H9 (cell line): ENCODE data around the gene KMT2C. TPM values are rescaled to one million over a fixed set of nuclear protein-coding genes. Genes with fewer than 3 reads are reported as not detected.
"Not testable (repeated sequence)": the region's sequence is repeated elsewhere in the genome, so short reads cannot be mapped to it uniquely, and the experiment has no call there.

Source experiments
- DNase-seq: peaks from one replicate; pipeline ENCODE4 v3.0.0-alpha.2; 2017
- H2AFZ ChIP-seq: one replicate; pipeline ENCODE4 v1.6.1; 2013; ENCODE audit warnings: mild to moderate bottlenecking, low read length, control low read depth, moderate library complexity
- H2AK5ac ChIP-seq: 2 replicates; pipeline ENCODE4 v1.6.1; 2013; ENCODE audit warnings: low read length, control low read depth, mixed read lengths; ENCODE audit not compliant: insufficient read length
- H2BK120ac ChIP-seq: one replicate; pipeline ENCODE4 v1.6.1; 2013; ENCODE audit warnings: low read depth, mild to moderate bottlenecking, low read length, control low read depth, inconsistent platforms; ENCODE audit not compliant: poor library complexity, severe bottlenecking
- H2BK12ac ChIP-seq: 2 replicates; pipeline ENCODE4 v1.6.1; 2013; ENCODE audit warnings: low read length, control low read depth, mixed read lengths, low read depth; ENCODE audit not compliant: insufficient read length
- H2BK15ac ChIP-seq: 2 replicates; pipeline ENCODE4 v1.6.1; 2013; ENCODE audit warnings: low read depth, low read length, control low read depth
- H2BK20ac ChIP-seq: one replicate; pipeline ENCODE4 v1.6.1; 2013; ENCODE audit warnings: low read depth, mild to moderate bottlenecking, low read length, control low read depth, inconsistent platforms; ENCODE audit not compliant: poor library complexity, severe bottlenecking
- H2BK5ac ChIP-seq: 2 replicates; pipeline ENCODE4 v1.6.1; 2013; ENCODE audit warnings: low read length, control low read depth, mixed read lengths; ENCODE audit not compliant: insufficient read length
- H3K14ac ChIP-seq: 2 replicates; pipeline ENCODE4 v1.6.1; 2013; ENCODE audit warnings: low read length, control low read depth; ENCODE audit not compliant: insufficient read depth
- H3K18ac ChIP-seq: 2 replicates; pipeline ENCODE4 v1.6.1; 2013; ENCODE audit warnings: low read depth, mild to moderate bottlenecking, mixed read lengths, low read length, control low read depth; ENCODE audit not compliant: insufficient read length
- H3K23ac ChIP-seq: 2 replicates; pipeline ENCODE4 v1.6.1; 2013; ENCODE audit warnings: low read length, control low read depth, mixed read lengths, low read depth; ENCODE audit not compliant: insufficient read length
- H3K23me2 ChIP-seq: 2 replicates; pipeline ENCODE4 v1.6.1; 2013; ENCODE audit warnings: low read depth, mild to moderate bottlenecking, mixed read lengths, low read length, control low read depth; ENCODE audit not compliant: insufficient read length, poor library complexity, severe bottlenecking
- H3K27ac ChIP-seq: 2 replicates; pipeline ENCODE4 v1.5.1; 2013; ENCODE audit warnings: low read length, control low read depth, mixed read lengths, low read depth; ENCODE audit not compliant: insufficient read length
- H3K27me3 ChIP-seq: 2 replicates; pipeline ENCODE4 v1.6.1; 2013; ENCODE audit warnings: low read length, control low read depth, inconsistent platforms; ENCODE audit not compliant: insufficient read depth
- H3K4ac ChIP-seq: 2 replicates; pipeline ENCODE4 v1.6.1; 2013; ENCODE audit warnings: low read depth, mild to moderate bottlenecking, control low read depth, inconsistent platforms, low read length, moderate library complexity
- H3K4me1 ChIP-seq: 2 replicates; pipeline ENCODE4 v1.6.1; 2013; ENCODE audit warnings: low read length, control low read depth, inconsistent platforms; ENCODE audit not compliant: insufficient read depth
- H3K4me2 ChIP-seq: 2 replicates; pipeline ENCODE4 v1.6.1; 2013; ENCODE audit warnings: low read length, control low read depth, mixed read lengths; ENCODE audit not compliant: insufficient read length, insufficient read depth
- H3K56ac ChIP-seq: 2 replicates; pipeline ENCODE4 v1.6.1; 2013; ENCODE audit warnings: low read depth, mild to moderate bottlenecking, mixed read lengths, low read length, control low read depth; ENCODE audit not compliant: insufficient read length
- H3K79me1 ChIP-seq: 2 replicates; pipeline ENCODE4 v1.6.1; 2013; ENCODE audit warnings: low read depth, mild to moderate bottlenecking, moderate library complexity, low read length, control low read depth, inconsistent platforms; ENCODE audit not compliant: insufficient read depth, poor library complexity, severe bottlenecking
- H3K79me2 ChIP-seq: 2 replicates; pipeline ENCODE4 v1.6.1; 2013; ENCODE audit warnings: low read length, control low read depth, inconsistent platforms; ENCODE audit not compliant: insufficient read depth
- H3K9ac ChIP-seq: 2 replicates; pipeline ENCODE4 v1.6.1; 2013; ENCODE audit warnings: low read length, control low read depth, mixed read lengths; ENCODE audit not compliant: insufficient read length; ENCODE audit errors: extremely low read depth
- H3K9me3 ChIP-seq: one replicate; pipeline ENCODE4 v1.6.1; 2013; ENCODE audit warnings: low read depth, low read length, inconsistent platforms; ENCODE audit not compliant: control insufficient read depth
- H3T11ph ChIP-seq: one replicate; pipeline ENCODE4 v1.6.1; 2013; ENCODE audit warnings: mild to moderate bottlenecking, low read length, control low read depth, inconsistent platforms
- H4K20me1 ChIP-seq: one replicate; pipeline ENCODE4 v1.6.1; 2013; ENCODE audit not compliant: control insufficient read depth, insufficient read length, insufficient read depth
- H4K5ac ChIP-seq: 2 replicates; pipeline ENCODE4 v1.6.1; 2013; ENCODE audit warnings: low read depth, mild to moderate bottlenecking, mixed read lengths, low read length, control low read depth; ENCODE audit not compliant: insufficient read length
- H4K8ac ChIP-seq: replicated peaks from 2 replicates; pipeline ENCODE4 v1.6.1; 2013; ENCODE audit warnings: low read length, control low read depth, mixed read lengths, low read depth; ENCODE audit not compliant: insufficient read length
- H4K91ac ChIP-seq: 2 replicates; pipeline ENCODE4 v1.6.1; 2013; ENCODE audit warnings: low read depth, mild to moderate bottlenecking, moderate library complexity, mixed read lengths, low read length, control low read depth; ENCODE audit not compliant: insufficient read length
- H3K27ac Mint-ChIP-seq, 3 experiments: 2 replicates in 2 of 3; 3 replicates in 1 of 3; pipeline ENCODE4 v1.8.0; 2020 to 2021; ENCODE audit warnings: mixed read lengths in 3 of 3, mild to moderate bottlenecking in 1 of 3, moderate library complexity in 1 of 3
- H3K27me3 Mint-ChIP-seq: 2 replicates; pipeline ENCODE4 v1.8.0; 2021; ENCODE audit warnings: low read depth, mild to moderate bottlenecking, moderate library complexity, mixed read lengths
- H3K36me3 Mint-ChIP-seq, 3 experiments: 2 replicates in 2 of 3; 3 replicates in 1 of 3; pipeline ENCODE4 v1.8.0; 2020 to 2021; ENCODE audit warnings: low read depth in 3 of 3, mixed read lengths in 3 of 3; ENCODE audit not compliant: insufficient read depth in 1 of 3
- H3K4me1 Mint-ChIP-seq, 2 experiments: 2 replicates each; pipeline ENCODE4 v1.8.0; 2020; ENCODE audit warnings: mixed read lengths in 2 of 2
- H3K4me3 Mint-ChIP-seq, 2 experiments: 2 replicates in 1 of 2; 3 replicates in 1 of 2; pipeline ENCODE4 v1.8.0; 2020 to 2021; ENCODE audit warnings: mild to moderate bottlenecking in 2 of 2, mixed read lengths in 2 of 2, moderate library complexity in 1 of 2
- H3K9me3 Mint-ChIP-seq, 2 experiments: 2 replicates in 1 of 2; 3 replicates in 1 of 2; pipeline ENCODE4 v1.8.0; 2020; ENCODE audit warnings: mild to moderate bottlenecking in 2 of 2, mixed read lengths in 2 of 2, moderate library complexity in 1 of 2
- WGBS: extraction: QIAGEN DNeasy Blood & Tissue Kit; methylation state at CpG from one replicate; pipeline ENCODE4 v1.1.7; 2013; ENCODE audit warnings: missing lambda C conversion rate, low lambda C conversion rate, mixed read lengths; ENCODE audit not compliant: insufficient read length; ENCODE audit errors: extremely low coverage; 5-methylcytosine and 5-hydroxymethylcytosine counted together
- total RNA-seq: library from RNA; stranded (reverse); gene quantifications from 2 replicates; pipeline ENCODE4 v1.2.1, GENCODE V29; 2021

Gene KMT2C
- total RNA-seq, 1 experiment from 2014 or later: 32.2 TPM

GRCh38 chr7:152351747-152352146 lies 84.1 kb downstream of the KMT2C start:
- not testable (repeated sequence) for H2BK5ac ChIP-seq, H4K8ac ChIP-seq, H3K18ac ChIP-seq, H3K79me1 ChIP-seq, H3K9ac ChIP-seq, H4K5ac ChIP-seq, H3K23me2 ChIP-seq, H3K23ac ChIP-seq, H3K27me3 Mint-ChIP-seq, H3K4me2 ChIP-seq, H3T11ph ChIP-seq, H4K20me1 ChIP-seq, H3K4me1 ChIP-seq, H3K27ac ChIP-seq, H3K56ac ChIP-seq, H2AFZ ChIP-seq, H2AK5ac ChIP-seq, H3K4ac ChIP-seq, H3K79me2 ChIP-seq, H2BK15ac ChIP-seq, H3K27ac Mint-ChIP-seq, H3K9me3 ChIP-seq, H3K14ac ChIP-seq, H2BK120ac ChIP-seq, H2BK20ac ChIP-seq, DNase-seq, H2BK12ac ChIP-seq, H3K4me3 Mint-ChIP-seq, H3K27me3 ChIP-seq, H4K91ac ChIP-seq
- Mint-ChIP-seq H3K4me1 (peaks cover 10 to 15% of the 10 kb centered on the region in 2 experiments), H3K9me3 (peaks cover 11 to 16% of the 10 kb centered on the region in 2 experiments), H3K36me3 (peaks cover 39 to 49% (median 41%) of the 10 kb centered on the region in 3 experiments)
- no CpG with 5 or more reads among the region's 5 CpGs for WGBS
